Activated CD4-positive, alpha-beta T cell treated with anti-CD3 and anti-CD28 coated beads, Interleukin-2, amount 10 ng/mL, durations not matched to agents 24 days and 14 days (primary cell): ENCODE data around the gene SYCE1. TPM values are rescaled to one million over a fixed set of nuclear protein-coding genes. Genes with fewer than 3 reads are reported as not detected.
"Not testable (repeated sequence)": the region's sequence is repeated elsewhere in the genome, so short reads cannot be mapped to it uniquely, and the experiment has no call there.

Experiments used
- DNase-seq: peaks from one replicate; pipeline ENCODE4 v3.0.0; 2022
- H3K27ac Mint-ChIP-seq: one replicate; pipeline ENCODE4 v1.8.0; 2022; ENCODE audit warnings: mild to moderate bottlenecking, mixed read lengths
- H3K27me3 Mint-ChIP-seq: one replicate; pipeline ENCODE4 v1.8.0; 2022; ENCODE audit warnings: mixed read lengths
- H3K36me3 Mint-ChIP-seq: one replicate; pipeline ENCODE4 v1.8.0; 2022; ENCODE audit warnings: low read depth, mild to moderate bottlenecking, mixed read lengths
- H3K4me1 Mint-ChIP-seq: one replicate; pipeline ENCODE4 v1.8.0; 2021; ENCODE audit warnings: mixed read lengths
- H3K4me3 Mint-ChIP-seq: one replicate; pipeline ENCODE4 v1.8.0; 2022; ENCODE audit warnings: mild to moderate bottlenecking, moderate library complexity, mixed read lengths
- H3K9me3 Mint-ChIP-seq: one replicate; pipeline ENCODE4 v1.8.0; 2021; ENCODE audit warnings: mixed read lengths
- intact Hi-C: fragments of 100-400 bp; cut with micrococcal nuclease; formaldehyde crosslinking; loops from one replicate; pipeline ENCODE4 v1.15.1; 2023
- total RNA-seq: library from RNA; stranded (reverse); gene quantifications from 2 replicates; pipeline ENCODE4 v1.2.3, GENCODE V29; 2022

SYCE1 gene
- total RNA-seq, 1 donor from 2014 or later, result 0.37 TPM

DNA sequence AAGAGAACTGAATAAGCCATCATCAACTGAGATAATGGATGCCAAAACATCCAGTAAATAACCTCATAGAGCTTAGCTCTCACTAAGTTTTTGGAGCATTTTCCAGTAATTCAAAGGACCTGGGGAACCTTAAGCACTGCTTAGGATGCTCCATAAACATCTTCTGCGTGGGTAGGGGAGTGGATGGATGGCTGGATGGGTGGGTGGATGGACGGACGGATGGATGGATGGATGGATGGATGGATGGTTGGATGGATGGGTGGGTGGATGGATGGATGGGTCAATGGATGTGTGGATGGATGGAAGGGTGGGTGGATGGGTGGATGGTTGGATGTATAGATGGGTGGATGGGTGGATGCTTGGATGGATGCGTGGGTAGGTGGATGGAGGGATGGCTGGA lies 29.2 kb downstream of the SYCE1 start:
- H3K4me3 Mint-ChIP-seq, result no peak overlapping the region
- no peak overlapping the region for H3K27ac Mint-ChIP-seq
- peaks cover 3% of the 10 kb centered on the region for H3K27me3 Mint-ChIP-seq
- DNase-seq, result no peak
- intact Hi-C loops, result no loop called here
- H3K36me3 Mint-ChIP-seq, result no peaks in the 10 kb centered on the region
- no peaks in the 10 kb centered on the region for H3K4me1 Mint-ChIP-seq
- H3K9me3 Mint-ChIP-seq, result no peaks in the 10 kb centered on the region

DNA sequence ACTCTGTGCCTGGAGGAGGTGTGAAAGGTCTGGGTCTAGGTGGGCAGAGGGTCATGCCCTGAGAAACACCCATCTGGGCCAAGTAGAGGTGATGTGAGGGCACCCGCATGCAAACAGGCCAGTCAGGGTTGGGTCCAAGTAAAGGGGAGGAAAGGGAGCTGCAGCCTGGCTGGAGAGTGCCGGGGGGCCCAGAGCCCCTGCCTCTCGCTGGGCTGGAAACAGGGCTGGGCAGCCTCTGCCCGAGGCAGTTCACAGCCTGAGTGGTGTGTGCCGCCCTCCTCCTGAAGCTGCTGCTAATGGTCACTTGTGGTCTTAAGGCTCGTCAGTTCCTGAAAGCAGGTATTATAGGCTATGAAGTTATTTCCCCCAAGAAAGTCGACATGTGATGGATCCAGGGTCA lies 31.0 kb downstream of the SYCE1 start:
- Mint-ChIP-seq H3K4me1 (peaks cover 2% of the 10 kb centered on the region), H3K36me3 (no peaks in the 10 kb centered on the region), H3K27me3 (peaks cover 19% of the 10 kb centered on the region), H3K27ac (no peak overlapping the region), H3K4me3 (no peak overlapping the region), H3K9me3 (no peaks in the 10 kb centered on the region)
- intact Hi-C loops, result no loop called here
- no peak for DNase-seq

DNA sequence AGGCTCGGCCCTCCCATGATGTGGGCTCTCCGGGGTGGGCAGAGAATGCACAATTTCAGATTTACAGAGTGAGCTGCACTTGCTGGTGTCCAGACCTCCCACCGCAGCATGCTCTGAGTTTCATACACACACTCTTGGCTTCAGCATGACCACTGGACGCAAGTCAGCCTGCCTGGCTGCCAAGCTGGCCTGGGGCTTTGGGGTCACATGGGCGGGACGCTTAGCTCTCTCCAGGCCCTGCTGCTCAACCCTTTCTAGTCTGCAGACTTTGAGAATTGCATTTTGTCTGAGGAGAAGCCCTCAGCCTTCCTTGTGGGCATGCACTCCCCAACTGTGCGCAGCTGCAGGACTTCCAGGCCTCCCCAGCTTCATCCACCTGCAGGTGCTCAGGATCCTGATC lies 32.5 kb downstream of the SYCE1 start:
- Mint-ChIP-seq H3K27ac (no peak overlapping the region), H3K4me3 (no peak overlapping the region), H3K36me3 (no peaks in the 10 kb centered on the region), H3K4me1 (peaks cover 7% of the 10 kb centered on the region), H3K9me3 (no peaks in the 10 kb centered on the region), H3K27me3 (peaks cover 31% of the 10 kb centered on the region)
- intact Hi-C loops, result no loop called here
- no peak for DNase-seq

DNA sequence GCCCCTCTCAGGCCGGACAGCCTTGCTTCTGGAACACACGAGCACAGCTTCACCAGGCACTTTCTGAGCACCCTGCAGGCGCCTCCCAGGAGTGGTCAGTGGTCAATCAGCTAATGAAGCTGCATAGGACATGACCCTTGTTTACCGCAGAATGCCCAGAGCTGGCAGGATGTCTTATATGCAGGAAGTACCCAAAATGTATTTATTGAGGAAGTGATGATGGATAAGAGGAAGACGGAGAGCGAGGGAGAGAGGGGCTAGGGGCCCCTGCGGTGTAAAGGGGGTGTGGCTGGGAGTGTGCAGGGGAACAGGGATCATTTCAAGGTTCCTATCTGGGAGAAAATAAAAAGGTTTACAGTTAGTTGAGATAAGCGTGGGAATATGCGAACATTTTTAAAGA lies 34.9 kb downstream of the SYCE1 start:
- no peak for DNase-seq
- H3K9me3 Mint-ChIP-seq, result no peaks in the 10 kb centered on the region
- no peaks in the 10 kb centered on the region for H3K36me3 Mint-ChIP-seq
- peaks cover 7% of the 10 kb centered on the region for H3K4me1 Mint-ChIP-seq
- intact Hi-C loops, result no loop called here
- no peak overlapping the region for H3K4me3 Mint-ChIP-seq
- H3K27me3 Mint-ChIP-seq, result peaks cover 45% of the 10 kb centered on the region
- no peak overlapping the region for H3K27ac Mint-ChIP-seq

DNA sequence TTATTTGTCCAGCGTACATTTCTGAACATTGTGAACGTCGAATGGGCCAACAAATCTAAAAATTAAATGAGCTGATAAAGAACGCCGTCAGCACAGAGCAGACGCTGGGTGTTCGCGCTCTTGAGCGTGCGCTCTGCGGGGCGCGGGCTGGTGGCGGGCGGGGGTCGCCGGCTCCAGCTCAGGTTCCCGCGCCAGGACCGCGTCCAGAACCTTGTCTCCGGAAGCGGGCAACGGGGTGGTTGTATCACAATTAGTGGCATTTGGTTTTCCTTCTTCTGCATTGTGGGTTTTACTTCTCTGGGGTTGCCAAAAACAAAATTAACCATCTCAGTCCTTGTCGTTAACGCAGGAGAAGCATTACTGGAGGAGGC lies 35.8 kb downstream of the SYCE1 start:
- H3K4me3 Mint-ChIP-seq, result peak overlapping the region; percentile 48
- H3K27me3 Mint-ChIP-seq, result peaks cover 45% of the 10 kb centered on the region

DNA sequence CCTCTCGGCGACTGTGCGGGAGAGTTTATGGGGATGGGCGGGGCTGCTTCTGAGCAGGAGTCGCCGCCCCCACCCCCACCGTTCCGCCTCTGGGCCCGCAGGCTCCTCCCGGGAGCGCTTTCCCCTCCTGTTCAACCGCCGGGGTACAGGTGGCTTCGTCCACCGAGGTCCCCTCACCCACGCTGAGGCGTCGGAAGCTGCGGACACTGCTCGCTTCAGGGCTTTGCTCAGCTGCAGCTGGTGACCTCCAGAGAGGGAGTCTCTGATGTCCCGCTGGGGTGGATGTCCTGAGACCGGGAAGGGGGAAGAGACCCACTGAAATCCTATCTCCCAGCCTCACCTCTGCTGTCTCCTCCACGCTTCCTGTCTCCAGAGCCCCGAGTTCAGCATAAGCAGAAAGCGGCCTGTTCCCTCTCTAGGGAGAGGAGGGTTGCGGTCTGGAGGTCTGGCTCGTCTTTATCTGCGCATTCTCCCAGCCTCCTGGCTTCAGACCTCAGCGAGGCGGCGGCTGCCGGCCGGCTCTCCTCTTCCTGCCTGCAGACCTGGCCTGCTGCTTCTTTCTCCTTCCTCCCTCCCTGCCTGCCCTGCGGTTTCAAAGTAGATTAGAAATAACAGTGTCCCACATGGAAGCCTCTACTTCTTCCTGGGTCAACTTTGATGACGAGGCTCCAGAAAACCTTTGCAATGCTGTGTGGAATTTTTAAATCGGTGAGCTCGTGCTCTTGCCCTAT lies 36.4 kb downstream of the SYCE1 start:
- intact Hi-C loops, result no loop called here

More for the DNA sequence above, 35.8 kb downstream of the SYCE1 start:
- Mint-ChIP-seq H3K9me3 (no peaks in the 10 kb centered on the region), H3K4me1 (peaks cover 7% of the 10 kb centered on the region), H3K27ac (no peak overlapping the region), H3K36me3 (no peaks in the 10 kb centered on the region)
- intact Hi-C loops, result no loop called here
- no peak for DNase-seq

DNA sequence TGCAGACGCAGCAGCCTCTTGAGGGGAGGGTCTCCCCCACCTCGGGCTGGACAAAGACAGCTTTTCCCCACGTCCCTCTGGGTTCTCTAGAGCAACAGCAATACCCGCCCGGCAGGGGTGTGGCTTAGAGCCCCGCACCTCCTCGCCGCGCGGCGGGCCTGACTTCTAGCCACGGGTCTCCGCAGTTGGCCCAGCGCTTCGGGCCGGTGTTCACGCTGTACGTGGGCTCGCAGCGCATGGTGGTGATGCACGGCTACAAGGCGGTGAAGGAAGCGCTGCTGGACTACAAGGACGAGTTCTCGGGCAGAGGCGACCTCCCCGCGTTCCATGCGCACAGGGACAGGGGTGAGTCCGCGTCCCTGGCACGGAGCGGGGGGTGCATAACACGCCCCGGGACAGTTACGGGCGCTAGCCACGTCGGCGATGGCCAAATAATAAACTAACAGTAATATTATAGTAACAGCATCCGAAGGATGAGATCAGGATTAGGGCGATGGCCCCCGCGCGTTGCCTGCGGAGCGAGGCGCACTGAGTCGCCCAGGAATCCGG lies 37.0 kb downstream of the SYCE1 start:
- intact Hi-C loops, result no loop called here
- H3K27me3 Mint-ChIP-seq, result peaks cover 48% of the 10 kb centered on the region
- no peaks in the 10 kb centered on the region for H3K36me3 Mint-ChIP-seq
- peaks cover 7% of the 10 kb centered on the region for H3K4me1 Mint-ChIP-seq
- no peak overlapping the region for H3K4me3 Mint-ChIP-seq
- H3K27ac Mint-ChIP-seq, result no peak overlapping the region
- H3K9me3 Mint-ChIP-seq, result no peaks in the 10 kb centered on the region
- DNase-seq, result no peak

More for the DNA sequence above, 36.4 kb downstream of the SYCE1 start:
- Mint-ChIP-seq H3K4me3 (peak overlapping the region; percentile 48), H3K4me1 (peaks cover 7% of the 10 kb centered on the region), H3K27me3 (peaks cover 45% of the 10 kb centered on the region), H3K27ac (no peak overlapping the region), H3K36me3 (no peaks in the 10 kb centered on the region), H3K9me3 (no peaks in the 10 kb centered on the region)
- DNase-seq, result no peak

DNA sequence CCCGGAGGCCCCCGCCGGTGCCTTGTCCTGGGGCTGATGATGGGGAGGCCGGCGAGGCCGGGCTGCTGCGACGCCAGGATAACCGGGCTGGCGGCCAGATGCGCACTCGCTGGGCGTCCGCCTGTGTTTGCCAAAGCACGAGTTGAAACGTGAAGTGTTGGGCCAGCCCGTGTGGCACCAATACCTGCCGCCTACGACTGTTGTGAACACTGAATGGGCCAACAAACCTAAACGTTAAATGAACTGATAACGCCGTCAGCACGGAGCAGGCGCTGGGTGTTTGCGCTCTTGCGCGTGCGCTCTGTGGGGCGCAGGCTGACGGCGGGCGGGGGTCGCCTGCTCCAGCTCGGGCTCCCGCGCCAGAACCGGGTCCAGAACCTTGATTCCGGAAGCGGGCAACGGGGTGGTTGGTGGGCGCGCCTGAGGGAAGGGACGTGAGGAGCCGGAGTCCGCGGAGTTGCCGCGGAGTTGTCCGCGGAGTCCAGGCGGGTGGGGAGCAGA lies 37.6 kb downstream of the SYCE1 start:
- H3K27ac Mint-ChIP-seq, result no peak overlapping the region
- intact Hi-C loops, result no loop called here
- H3K27me3 Mint-ChIP-seq, result peaks cover 48% of the 10 kb centered on the region
- H3K36me3 Mint-ChIP-seq, result no peaks in the 10 kb centered on the region
- H3K9me3 Mint-ChIP-seq, result no peaks in the 10 kb centered on the region
- H3K4me3 Mint-ChIP-seq, result no peak overlapping the region
- H3K4me1 Mint-ChIP-seq, result peaks cover 7% of the 10 kb centered on the region
- DNase-seq, result no peak

DNA sequence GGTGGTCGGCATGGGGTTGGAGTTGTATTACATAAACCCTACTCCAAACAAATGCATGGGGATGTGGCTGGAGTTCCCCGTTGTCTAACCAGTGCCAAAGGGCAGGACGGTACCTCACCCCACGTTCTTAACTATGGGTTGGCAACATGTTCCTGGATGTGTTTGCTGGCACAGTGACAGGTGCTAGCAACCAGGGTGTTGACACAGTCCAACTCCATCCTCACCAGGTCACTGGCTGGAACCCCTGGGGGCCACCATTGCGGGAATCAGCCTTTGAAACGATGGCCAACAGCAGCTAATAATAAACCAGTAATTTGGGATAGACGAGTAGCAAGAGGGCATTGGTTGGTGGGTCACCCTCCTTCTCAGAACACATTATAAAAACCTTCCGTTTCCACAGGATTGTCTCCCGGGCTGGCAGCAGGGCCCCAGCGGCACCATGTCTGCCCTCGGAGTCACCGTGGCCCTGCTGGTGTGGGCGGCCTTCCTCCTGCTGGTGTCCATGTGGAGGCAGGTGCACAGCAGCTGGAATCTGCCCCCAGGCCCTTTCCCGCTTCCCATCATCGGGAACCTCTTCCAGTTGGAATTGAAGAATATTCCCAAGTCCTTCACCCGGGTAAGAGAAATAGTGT lies 38.3 kb downstream of the SYCE1 start, which contains the start of gene CYP2E1:
TSS of gene CYP2E1 (plus strand) at position 407 of the 632 bp plus-strand sequence. CDS start at position 440, 33 bp downstream.
- DNase-seq, result no peak
- H3K27me3 Mint-ChIP-seq, result peaks cover 47% of the 10 kb centered on the region
- H3K36me3 Mint-ChIP-seq, result no peaks in the 10 kb centered on the region
- no peak within 1 kb of the TSS for H3K4me3 Mint-ChIP-seq
- H3K4me1 Mint-ChIP-seq, result peaks cover 7% of the 10 kb centered on the region
- no peaks in the 10 kb centered on the region for H3K9me3 Mint-ChIP-seq
- H3K27ac Mint-ChIP-seq, result no peak within 1 kb of the TSS
- intact Hi-C loops, result no loop called here

DNA sequence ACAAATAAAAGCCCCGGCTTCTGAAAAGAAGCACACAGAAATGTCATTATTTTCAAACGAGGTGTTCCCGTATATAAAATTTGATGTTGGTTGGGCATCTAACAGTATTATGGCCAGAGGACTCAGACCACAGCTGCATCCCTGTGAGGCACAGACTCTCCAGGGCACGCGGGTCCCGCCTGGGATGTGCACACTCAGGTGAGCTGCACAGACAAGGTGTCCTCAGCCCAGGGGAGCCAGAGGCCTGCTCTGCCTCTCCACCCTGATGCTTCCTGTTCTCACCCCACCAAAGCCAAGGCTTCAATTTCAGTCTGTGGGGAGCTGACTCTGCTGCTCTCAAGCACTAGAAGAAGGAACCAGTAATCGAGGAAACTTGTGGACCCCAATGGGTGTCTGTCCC lies 39.9 kb downstream of the SYCE1 start:
- no peak overlapping the region for H3K4me3 Mint-ChIP-seq
- DNase-seq, result no peak
- no peaks in the 10 kb centered on the region for H3K9me3 Mint-ChIP-seq
- H3K36me3 Mint-ChIP-seq, result no peaks in the 10 kb centered on the region
- intact Hi-C loops, result no loop called here
- peaks cover 47% of the 10 kb centered on the region for H3K27me3 Mint-ChIP-seq
- no peak overlapping the region for H3K27ac Mint-ChIP-seq
- H3K4me1 Mint-ChIP-seq, result peaks cover 7% of the 10 kb centered on the region

DNA sequence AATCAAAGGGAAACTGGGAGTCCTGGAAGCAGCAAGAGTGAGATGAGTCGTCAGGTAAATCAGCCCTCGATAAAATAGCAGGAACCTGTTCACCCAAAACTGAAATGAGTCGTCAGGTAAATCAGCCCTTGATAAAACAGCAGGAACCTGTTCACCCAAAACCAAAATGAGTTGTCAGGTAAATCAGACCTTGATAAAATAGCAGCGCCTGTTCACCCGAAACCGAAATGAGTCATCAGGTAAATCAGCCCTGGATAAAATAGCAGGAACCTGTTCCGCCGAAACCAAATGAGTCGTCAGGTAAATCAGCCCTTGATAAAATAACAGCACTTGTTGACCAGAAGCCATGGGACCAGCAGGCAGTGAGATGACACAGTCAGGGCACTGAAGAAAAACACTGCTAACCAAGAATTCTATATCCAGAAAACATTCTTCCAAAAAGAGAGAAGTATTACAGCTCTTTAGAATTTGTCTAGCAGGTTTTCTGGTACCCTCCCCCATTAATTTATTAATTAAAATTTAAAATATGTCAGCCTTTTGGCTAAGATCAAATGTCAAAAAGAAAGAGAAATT lies 41.7 kb downstream of the SYCE1 start:
- Mint-ChIP-seq H3K4me3 (no peak overlapping the region), H3K27ac (no peak overlapping the region), H3K27me3 (peaks cover 31% of the 10 kb centered on the region), H3K9me3 (no peaks in the 10 kb centered on the region), H3K36me3 (no peaks in the 10 kb centered on the region), H3K4me1 (peaks cover 4% of the 10 kb centered on the region)
- no peak for DNase-seq
- intact Hi-C loops, result no loop called here

DNA sequence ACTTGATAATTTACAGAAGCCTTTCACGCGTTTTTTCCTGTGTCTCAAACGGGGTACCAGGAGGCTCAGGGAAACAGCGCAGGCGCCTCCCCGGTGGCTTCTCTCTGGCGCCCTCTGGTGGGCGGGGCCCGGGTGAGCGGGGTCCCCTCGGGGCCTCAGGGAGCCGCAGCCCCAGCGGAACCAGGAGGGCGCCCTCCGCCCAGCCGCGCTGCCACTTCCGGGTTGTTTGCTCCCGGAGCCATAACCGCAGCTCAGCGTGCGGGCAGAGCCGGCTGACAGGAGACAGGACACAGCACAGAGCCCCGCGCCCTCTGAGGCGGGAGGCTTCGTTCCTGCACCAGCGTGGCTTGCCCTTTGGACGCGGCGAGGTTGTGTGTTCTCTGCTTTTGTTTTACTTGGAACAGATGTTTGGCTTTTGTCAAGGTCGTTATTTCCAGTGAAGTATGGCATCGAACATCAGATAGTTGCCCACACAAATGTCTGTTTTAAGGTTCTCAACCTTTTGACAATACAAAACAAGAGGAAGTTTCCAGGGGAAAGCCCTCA lies 45.1 kb downstream of the SYCE1 start:
- peaks cover 4% of the 10 kb centered on the region for H3K4me1 Mint-ChIP-seq
- peak overlapping the region; percentile 55 for H3K4me3 Mint-ChIP-seq
- peaks cover 24% of the 10 kb centered on the region for H3K27me3 Mint-ChIP-seq
- DNase-seq, result peak; percentile 96
- H3K9me3 Mint-ChIP-seq, result no peaks in the 10 kb centered on the region
- H3K36me3 Mint-ChIP-seq, result no peaks in the 10 kb centered on the region
- H3K27ac Mint-ChIP-seq, result no peak overlapping the region
- intact Hi-C loops, result loop anchor here (2.0 kb wide), 2 partner anchors 81 to 191 kb away; no protein-coding TSS in a partner anchor

DNA sequence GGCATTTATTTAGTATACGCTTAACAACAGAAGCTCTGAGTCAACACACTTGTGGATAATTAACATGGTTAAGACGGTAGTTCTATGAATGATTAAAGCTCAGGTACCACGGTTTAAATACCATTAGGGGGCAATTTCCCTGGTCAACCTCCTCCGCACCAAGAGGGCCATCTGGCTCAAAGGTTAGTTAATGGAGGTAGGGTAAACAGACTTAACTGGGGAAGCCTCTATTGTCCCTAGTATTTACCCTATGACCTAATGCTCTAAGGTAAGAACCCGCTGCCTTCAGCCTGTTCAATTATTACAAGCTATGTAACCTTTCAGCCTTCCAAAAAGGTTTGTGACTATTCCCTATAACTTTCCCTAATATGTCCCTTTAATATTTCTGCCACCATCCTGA lies 46.9 kb downstream of the SYCE1 start:
- H3K4me1 Mint-ChIP-seq, H3K27ac Mint-ChIP-seq, H3K36me3 Mint-ChIP-seq, DNase-seq, intact Hi-C loops, H3K4me3 Mint-ChIP-seq, H3K9me3 Mint-ChIP-seq: not testable (repeated sequence)
- peaks cover 30% of the 10 kb centered on the region for H3K27me3 Mint-ChIP-seq

DNA sequence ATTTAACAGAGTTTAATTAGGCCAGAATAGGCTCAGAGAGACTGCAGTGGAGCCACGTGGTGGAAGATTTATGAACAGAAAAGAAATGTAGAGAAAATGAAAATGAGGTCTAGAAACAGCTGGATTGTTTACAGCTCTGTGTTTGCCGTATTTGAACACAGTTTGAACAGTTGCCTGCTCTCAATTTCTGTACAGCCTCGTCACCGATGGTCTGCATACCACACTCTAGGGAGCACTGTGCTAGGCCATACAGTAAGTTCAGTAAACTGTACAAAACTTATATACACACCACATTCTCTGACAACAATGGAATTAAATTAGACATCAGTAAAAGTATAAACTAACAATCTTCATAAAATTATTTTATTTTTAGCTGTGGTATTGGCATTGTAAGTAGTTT lies 49.3 kb downstream of the SYCE1 start:
- H3K4me3 Mint-ChIP-seq, result no peak overlapping the region
- H3K36me3 Mint-ChIP-seq, result no peaks in the 10 kb centered on the region
- no peak overlapping the region for H3K27ac Mint-ChIP-seq
- no peaks in the 10 kb centered on the region for H3K9me3 Mint-ChIP-seq
- H3K27me3 Mint-ChIP-seq, result peaks cover 37% of the 10 kb centered on the region
- H3K4me1 Mint-ChIP-seq, result peaks cover 4% of the 10 kb centered on the region
- no peak for DNase-seq
- intact Hi-C loops, result no loop called here
